NCI-H2081 (cell line): ENCODE results near the gene JAKMIP1.

ENCODE experiments used
- DNase-seq, 2 experiments: peaks; one replicate each; lab custom pipeline; 2025; lab: John Stamatoyannopoulos, UW

Gene JAKMIP1

DNA sequence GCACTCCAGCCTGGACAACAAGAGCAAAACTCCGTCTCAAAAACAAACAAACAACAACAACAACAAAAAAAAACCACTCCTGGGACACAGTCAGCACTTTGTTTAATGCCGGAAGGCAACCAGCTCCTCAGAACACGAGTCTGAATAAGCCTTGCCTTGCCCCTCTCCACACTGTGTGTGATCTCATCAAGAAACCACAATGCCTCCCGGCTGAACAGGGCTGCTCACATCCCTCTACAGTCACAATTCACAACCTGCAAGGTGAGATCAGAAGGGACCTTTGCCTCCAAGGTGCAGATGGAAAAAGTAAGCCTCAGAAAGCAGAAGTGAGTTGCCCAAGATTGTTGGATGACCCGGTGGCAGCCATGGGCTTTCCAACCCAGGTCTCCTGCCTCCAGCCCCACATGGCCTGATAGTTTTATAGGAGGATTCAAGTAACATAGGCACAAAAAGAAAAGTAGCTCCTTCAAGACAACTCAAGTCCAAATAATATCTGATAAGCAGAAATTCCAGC, 80.8 kb downstream of the JAKMIP1 start:
- no peak for DNase-seq

- no peak for DNase-seq
Measured at GRCh38 chr4:6118201-6118600, 82.1 kb downstream of the JAKMIP1 start.

DNA sequence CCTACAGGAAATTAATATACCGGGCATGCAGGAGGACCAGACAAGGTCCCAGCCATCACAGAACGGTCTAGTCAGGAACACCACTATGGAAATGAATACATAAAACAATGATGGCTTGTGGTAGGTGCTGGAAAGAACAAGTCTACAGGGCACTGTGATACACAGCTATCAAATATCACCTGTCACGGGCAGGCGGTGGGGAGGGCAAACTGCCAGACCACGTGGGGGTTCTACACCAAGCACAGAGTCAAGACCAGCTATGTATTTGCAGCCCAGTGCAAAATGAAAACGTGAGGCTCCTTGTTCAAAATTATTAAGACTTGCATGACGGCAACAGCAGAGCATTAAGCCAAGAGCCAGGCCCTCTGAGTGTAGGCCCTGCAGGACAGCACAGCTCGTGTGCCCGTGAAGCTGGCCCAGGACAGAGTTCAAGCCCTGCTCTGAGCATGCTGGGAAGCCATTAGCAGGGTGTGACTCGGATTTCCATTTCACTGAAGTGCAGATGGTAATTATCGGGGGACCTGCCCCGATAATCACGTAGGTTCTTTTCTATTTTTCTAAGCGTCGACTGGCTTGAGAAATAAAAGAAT, 83.6 kb downstream of the JAKMIP1 start:
- peak; percentile 31 to 60 for DNase-seq

- DNase-seq: no peak
Measured at GRCh38 chr4:6115746-6116586, 84.4 kb downstream of the JAKMIP1 start.

GRCh38 chr4:6115342-6115741, 85.0 kb downstream of the JAKMIP1 start:
- no peak for DNase-seq

DNA sequence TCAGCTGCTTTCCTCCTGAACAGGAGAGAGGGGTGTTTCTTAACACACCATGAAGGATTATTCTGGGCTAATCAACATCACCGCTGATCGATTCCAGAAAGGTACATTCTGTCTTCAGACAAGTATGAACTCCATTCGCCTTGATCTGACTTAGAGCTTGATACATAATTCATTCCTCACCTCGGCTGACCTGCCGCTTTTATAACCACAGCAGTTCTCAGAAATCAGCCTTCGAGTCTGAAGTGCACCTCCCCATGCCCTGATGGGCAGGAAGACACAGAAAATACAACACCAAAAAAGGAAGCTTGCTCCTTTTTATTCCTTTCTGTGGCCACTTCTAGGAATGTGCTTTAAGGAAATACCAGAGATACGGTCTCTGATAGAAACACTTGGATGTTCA, 85.7 kb downstream of the JAKMIP1 start:
- DNase-seq: no peak

- no peak for DNase-seq
Measured at GRCh38 chr4:6114181-6114580, 86.2 kb downstream of the JAKMIP1 start.

- no peak for DNase-seq
Measured at GRCh38 chr4:6113641-6114040, 86.7 kb downstream of the JAKMIP1 start.

- no peak for DNase-seq
Measured at GRCh38 chr4:6112606-6113290, 87.6 kb downstream of the JAKMIP1 start.

GRCh38 chr4:6111354-6111960, 88.9 kb downstream of the JAKMIP1 start:
- DNase-seq: no peak

DNA sequence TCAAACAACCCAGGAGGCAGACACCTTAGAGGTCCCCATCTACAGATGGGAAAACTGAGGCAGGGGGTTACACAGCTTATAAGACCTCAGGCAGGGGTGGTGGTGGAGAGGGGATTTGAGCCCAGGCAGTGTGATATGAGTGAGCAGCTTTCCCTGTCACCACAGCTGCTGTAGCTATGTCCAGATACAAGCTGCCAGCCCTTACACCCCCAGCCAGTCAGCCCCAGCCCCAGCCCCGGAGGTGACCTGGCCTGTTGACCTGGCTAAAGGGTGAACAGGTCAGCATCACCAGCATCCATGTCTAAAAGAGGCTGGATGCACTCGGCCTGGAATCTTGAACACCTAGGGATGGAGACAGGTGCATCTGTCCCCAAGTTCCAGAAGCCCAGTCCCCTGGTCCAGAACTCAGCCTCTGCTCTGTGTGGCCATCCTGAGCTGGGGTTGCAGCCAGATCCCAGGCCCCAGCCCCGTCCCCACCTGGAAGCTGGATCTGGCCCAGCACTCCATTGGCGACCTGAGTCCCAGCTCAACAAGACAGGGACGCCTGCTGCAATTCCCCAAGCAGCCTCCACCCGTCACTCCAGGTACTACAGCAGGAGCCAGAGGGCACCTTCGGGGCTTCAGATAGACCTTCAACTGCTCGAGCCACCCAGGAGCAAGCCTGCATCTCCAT, 89.5 kb downstream of the JAKMIP1 start:
- DNase-seq: no peak

DNA sequence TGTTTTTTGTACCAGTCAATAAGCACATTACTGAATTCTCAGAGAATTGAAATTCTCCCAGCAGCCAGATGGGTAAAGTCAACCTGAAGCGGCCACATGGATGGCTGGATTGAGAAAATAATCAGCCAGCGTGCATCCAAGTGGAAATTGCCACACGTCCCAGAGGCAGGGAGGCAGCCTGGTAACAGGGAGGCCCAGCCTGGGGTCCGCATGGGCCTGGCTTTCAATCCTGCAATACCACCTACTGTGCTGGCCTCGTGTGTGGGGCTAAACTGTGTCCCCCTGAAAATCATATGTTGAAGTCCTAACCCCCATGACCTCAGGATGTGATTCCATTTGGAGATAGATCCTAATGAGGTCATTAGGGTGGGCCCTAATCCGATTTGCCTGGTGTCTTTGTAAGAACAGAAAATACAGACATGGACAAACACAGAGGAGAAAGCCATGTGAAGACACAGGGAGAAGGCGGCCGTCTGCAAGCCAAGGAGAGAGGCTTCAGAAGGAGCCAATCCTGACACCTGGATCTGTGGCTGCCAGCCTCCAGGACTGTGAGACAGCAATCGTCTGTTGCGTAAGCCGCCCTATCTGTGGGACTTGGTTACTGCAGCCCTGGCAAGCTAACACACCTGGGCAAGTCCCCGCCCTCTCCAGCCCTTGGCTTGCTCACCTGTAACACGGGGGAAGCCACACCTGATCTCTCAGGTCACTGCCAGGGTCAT, 90.3 kb downstream of the JAKMIP1 start:
- DNase-seq: peak; percentile 26 to 39

DNA sequence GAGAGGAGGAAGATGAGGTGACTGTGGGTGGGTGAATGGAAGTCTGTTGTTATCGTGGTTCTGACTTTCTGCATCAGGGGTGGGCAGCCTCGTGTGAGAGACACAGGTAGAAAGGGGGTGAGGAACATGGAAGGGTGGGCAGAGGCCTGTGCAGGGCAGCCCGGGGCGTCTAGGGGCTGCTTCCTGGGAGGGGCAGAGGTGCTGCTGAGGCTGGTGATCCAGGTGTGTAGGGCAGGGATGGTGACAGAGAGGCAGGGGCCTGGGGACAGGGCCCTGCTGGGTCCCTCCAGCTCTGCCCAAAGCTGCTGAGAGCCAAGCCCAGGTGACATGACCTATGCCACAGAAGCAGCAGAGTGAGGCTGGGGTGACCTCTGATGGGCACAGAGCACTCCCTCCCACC, 92.5 kb downstream of the JAKMIP1 start:
- no peak for DNase-seq

DNA sequence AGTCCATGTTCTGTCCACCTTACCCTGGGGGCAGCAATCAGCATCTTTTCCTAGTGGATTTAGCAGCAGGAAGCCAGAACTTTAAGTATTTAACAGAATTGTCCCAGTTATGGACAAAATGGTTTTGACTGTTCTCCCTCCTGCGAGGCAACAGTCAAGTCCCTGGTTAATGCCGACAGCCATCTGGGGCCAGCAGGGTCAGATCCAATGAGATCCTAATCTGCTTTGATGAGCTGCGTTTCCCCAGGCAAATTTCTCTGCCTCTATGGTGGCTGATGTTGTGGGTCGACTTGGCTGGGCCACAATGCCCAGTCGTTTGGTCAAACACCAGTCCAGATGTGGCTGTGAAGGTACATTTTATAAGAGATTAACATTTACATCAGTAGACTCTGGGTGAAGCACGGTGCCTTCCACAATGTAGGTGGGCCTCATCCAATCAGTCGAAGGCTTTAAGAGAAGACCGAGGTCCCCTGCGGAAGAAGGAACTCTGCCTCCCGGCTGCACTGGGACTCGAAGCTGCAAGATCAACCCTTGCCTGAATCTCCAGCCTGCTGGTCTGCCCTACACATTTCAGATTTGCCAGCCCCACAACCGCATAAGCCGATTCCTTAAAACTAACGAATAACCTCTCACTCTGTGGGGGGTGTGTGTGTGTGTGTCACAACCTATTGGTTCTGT, 93.1 kb downstream of the JAKMIP1 start:
- no peak for DNase-seq

- DNase-seq: no peak
Measured at GRCh38 chr4:6106156-6106555, 94.2 kb downstream of the JAKMIP1 start.

- DNase-seq: no peak
Measured at GRCh38 chr4:6105311-6105911, 94.9 kb downstream of the JAKMIP1 start.

DNA sequence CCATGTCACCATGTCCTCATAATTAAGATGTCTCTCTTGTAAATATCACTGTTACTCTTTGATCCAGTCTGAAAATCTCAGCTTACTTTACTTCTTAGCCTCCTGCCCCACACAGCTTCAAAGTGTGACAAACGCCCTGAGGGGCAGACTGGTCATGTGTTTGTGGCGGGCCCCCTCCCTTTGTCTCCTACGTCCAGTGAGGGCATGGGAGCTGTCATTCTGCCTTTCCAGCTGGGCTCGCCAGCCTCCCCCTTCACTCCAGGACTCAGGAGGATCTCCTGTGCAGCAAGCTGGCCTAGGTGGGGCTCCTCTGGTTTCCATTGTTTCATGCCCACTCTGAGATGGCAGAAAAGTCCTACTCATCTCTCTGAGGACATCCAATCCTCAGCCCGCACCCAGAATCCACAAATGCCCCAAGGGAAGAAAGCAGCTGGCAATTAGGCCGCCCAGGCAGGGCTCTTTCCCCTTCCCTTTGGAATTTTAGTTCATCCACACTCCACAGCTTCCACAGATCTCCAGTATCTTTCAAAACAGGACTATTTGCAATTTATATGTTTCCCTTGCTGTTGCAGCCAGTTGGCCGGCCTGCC, 95.7 kb downstream of the JAKMIP1 start:
- DNase-seq: no peak

GRCh38 chr4:6097581-6097980, 102.8 kb downstream of the JAKMIP1 start:
- no peak for DNase-seq

- no peak for DNase-seq
Measured at GRCh38 chr4:6095897-6096296, 104.5 kb downstream of the JAKMIP1 start.
